Neuronal stem cell (in vitro differentiated cells): ENCODE measurements around the gene CAND1.
A peak's percentile ranks its signal among the peaks of the same experiment; 100 is the strongest.

Experiments
- DNase-seq: peaks from one replicate; pipeline ENCODE4 v3.0.0-alpha.2; 2013; ENCODE audit warnings: low spot score
- H2AFZ ChIP-seq: one replicate; pipeline ENCODE4 v1.6.1; 2013; ENCODE audit warnings: mild to moderate bottlenecking, low read length, inconsistent platforms
- H2AK5ac ChIP-seq: 2 replicates; pipeline ENCODE4 v1.6.1; 2013; ENCODE audit warnings: low read depth, mild to moderate bottlenecking, inconsistent platforms, low read length, moderate library complexity, mixed read lengths
- H2BK120ac ChIP-seq: 2 replicates; pipeline ENCODE4 v1.6.1; 2013; ENCODE audit warnings: low read depth, mild to moderate bottlenecking, inconsistent platforms, low read length, moderate library complexity, mixed read lengths
- H2BK12ac ChIP-seq: one replicate; pipeline ENCODE4 v1.6.1; 2013; ENCODE audit warnings: low read length, inconsistent platforms
- H2BK15ac ChIP-seq: 2 replicates; pipeline ENCODE4 v1.6.1; 2013; ENCODE audit warnings: mild to moderate bottlenecking, low read length, inconsistent platforms, mixed read lengths
- H2BK5ac ChIP-seq: one replicate; pipeline ENCODE4 v1.6.1; 2013; ENCODE audit warnings: inconsistent platforms, mild to moderate bottlenecking, low read length, moderate library complexity
- H3K14ac ChIP-seq: one replicate; pipeline ENCODE4 v1.6.1; 2013; ENCODE audit warnings: low read length, inconsistent platforms
- H3K18ac ChIP-seq: 2 replicates; pipeline ENCODE4 v1.6.1; 2013; ENCODE audit warnings: low read length, inconsistent platforms
- H3K23ac ChIP-seq: 2 replicates; pipeline ENCODE4 v1.6.1; 2013; ENCODE audit warnings: low read depth, mild to moderate bottlenecking, mixed read lengths, low read length, inconsistent platforms; ENCODE audit not compliant: poor library complexity
- H3K27ac ChIP-seq: replicated peaks from 3 replicates; pipeline ENCODE4 v1.5.1; 2013; ENCODE audit warnings: low read length, inconsistent platforms
- H3K27me3 ChIP-seq, 3 experiments: 2 replicates each; pipeline ENCODE4 v1.6.1; 2013; ENCODE audit warnings: low read length in 3 of 3, mild to moderate bottlenecking in 2 of 3, inconsistent platforms in 1 of 3, low read depth in 1 of 3, mixed read lengths in 1 of 3, moderate library complexity in 1 of 3; ENCODE audit not compliant: control insufficient read depth in 3 of 3, insufficient read depth in 3 of 3
- H3K36me3 ChIP-seq, 2 donors: replicated peaks in 1 of 2; 2 replicates each; pipeline ENCODE4 v1.6.1; 2013; ENCODE audit warnings: low read length in 2 of 2; ENCODE audit not compliant: control insufficient read depth in 2 of 2, insufficient read depth in 2 of 2
- H3K4ac ChIP-seq: 2 replicates; pipeline ENCODE4 v1.6.1; 2013; ENCODE audit warnings: inconsistent platforms, mild to moderate bottlenecking, low read length, moderate library complexity
- H3K4me1 ChIP-seq, 2 donors: 1 replicate in 1 of 2; 2 replicates in 1 of 2; pipeline ENCODE4 v1.6.1; 2013; ENCODE audit warnings: low read length in 2 of 2, low read depth in 1 of 2; ENCODE audit not compliant: control insufficient read depth in 2 of 2, insufficient read depth in 1 of 2
- H3K4me2 ChIP-seq: one replicate; pipeline ENCODE4 v1.6.1; 2013; ENCODE audit warnings: mild to moderate bottlenecking, low read length, inconsistent platforms; ENCODE audit not compliant: insufficient read depth, poor library complexity, severe bottlenecking
- H3K4me3 ChIP-seq, 2 donors: 2 replicates each; pipeline ENCODE4 v1.5.1; 2013; ENCODE audit warnings: low read length in 2 of 2, mild to moderate bottlenecking in 2 of 2, inconsistent platforms in 1 of 2, moderate library complexity in 1 of 2
- H3K79me1 ChIP-seq: one replicate; pipeline ENCODE4 v1.6.1; 2013; ENCODE audit warnings: low read depth, mild to moderate bottlenecking, inconsistent platforms, low read length, moderate library complexity
- H3K9ac ChIP-seq: one replicate; pipeline ENCODE4 v1.6.1; 2013; ENCODE audit warnings: mild to moderate bottlenecking, low read depth, low read length, inconsistent platforms; ENCODE audit not compliant: poor library complexity
- H3K9me3 ChIP-seq, 2 donors: replicated peaks in 1 of 2; 2 replicates each; pipeline versions ENCODE3 to v1.6.1; 2013; ENCODE audit warnings: low read length in 2 of 2, mild to moderate bottlenecking in 2 of 2, inconsistent platforms in 1 of 2, low read depth in 1 of 2, mixed read lengths in 1 of 2, moderate library complexity in 1 of 2; ENCODE audit not compliant: control insufficient read depth in 2 of 2, insufficient read depth in 1 of 2
- H4K8ac ChIP-seq: one replicate; pipeline ENCODE4 v1.6.1; 2013; ENCODE audit warnings: low read depth, mild to moderate bottlenecking, inconsistent platforms, low read length, moderate library complexity
- H4K91ac ChIP-seq: one replicate; pipeline ENCODE4 v1.6.1; 2013; ENCODE audit warnings: low read length, low read depth, mild to moderate bottlenecking, inconsistent platforms; ENCODE audit not compliant: poor library complexity
- WGBS, 2 donors: extraction: QIAGEN DNeasy Blood & Tissue Kit; methylation state at CpG; one replicate each; pipeline ENCODE4 v1.1.7; 2013; ENCODE audit warnings: missing lambda C conversion rate in 2 of 2, mixed read lengths in 1 of 2; ENCODE audit not compliant: insufficient read length in 2 of 2, insufficient replicate concordance in 1 of 2; ENCODE audit errors: extremely low coverage in 2 of 2; 5-methylcytosine and 5-hydroxymethylcytosine counted together

The CAND1 gene

DNA sequence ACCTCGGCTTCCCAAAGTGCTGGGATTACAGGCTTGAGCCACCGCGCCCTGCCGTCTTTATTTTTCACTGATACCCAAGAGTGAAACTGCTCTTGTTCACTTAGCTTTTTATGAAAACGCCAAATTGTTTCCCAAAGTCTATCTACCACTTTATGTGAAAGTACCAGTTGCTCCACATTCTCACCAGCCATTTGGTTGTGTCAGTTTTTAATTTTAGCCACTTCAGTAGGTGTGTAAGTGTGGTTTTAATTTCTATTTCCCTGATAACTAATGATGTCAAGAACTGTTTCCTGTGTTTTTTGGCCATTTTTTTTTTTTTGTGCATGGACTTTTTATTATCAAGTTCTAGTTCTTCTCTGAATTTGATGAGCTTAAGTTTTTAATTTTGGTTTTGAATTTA lies 17.1 kb downstream of the CAND1 start:
- H3K79me1 ChIP-seq, result peaks cover 12% of the 10 kb centered on the region
- no peak overlapping the region for H3K9ac ChIP-seq
- H3K9me3 ChIP-seq, result peaks cover 2 to 10% of the 10 kb centered on the region in 2 donors
- no peak overlapping the region for H3K4me2 ChIP-seq
- no CpG with 5 or more reads among the region's 5 CpGs for WGBS, 2 donors
- no peak for DNase-seq
- H3K4me1 ChIP-seq, result no peaks in the 10 kb centered on the region
- no peak overlapping the region for H3K14ac ChIP-seq
- H2AK5ac ChIP-seq, result no peak overlapping the region
- no peak overlapping the region for H2BK15ac ChIP-seq
- no peak overlapping the region for H3K18ac ChIP-seq
- H2BK120ac ChIP-seq, result no peak overlapping the region
- H4K8ac ChIP-seq, result no peak overlapping the region
- no peak overlapping the region for H3K27ac ChIP-seq
- no peaks in the 10 kb centered on the region for H3K27me3 ChIP-seq
- H4K91ac ChIP-seq, result no peak overlapping the region
- no peak overlapping the region for H3K23ac ChIP-seq
- H2AFZ ChIP-seq, result no peak overlapping the region
- no peak overlapping the region for H3K4ac ChIP-seq
- H3K36me3 ChIP-seq, result peaks cover 10 to 96% of the 10 kb centered on the region in 2 donors
- H3K4me3 ChIP-seq, result no peak overlapping the region
- H2BK12ac ChIP-seq, result no peak overlapping the region
- no peak overlapping the region for H2BK5ac ChIP-seq

DNA sequence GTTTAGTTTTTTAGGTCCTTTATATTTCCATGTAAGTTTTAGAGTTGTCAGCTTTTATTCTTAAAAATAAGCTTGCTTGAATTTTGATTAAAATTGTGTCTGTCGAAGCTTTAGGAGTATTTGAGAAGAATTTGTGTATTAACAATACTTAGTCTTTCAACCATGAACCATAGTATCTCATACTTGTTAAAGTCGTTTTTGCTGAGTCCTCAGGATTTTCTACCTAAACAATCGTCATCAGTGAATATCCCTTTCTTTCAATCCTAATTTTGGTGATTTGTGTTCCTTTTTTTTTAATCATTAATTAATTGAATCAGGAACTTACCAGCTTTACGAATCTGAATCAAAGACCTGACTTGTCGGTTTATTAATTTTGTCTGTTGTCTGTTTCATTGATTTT lies 18.2 kb downstream of the CAND1 start:
- Histone ChIP-seq H3K23ac (no peak overlapping the region), H3K18ac (no peak overlapping the region), H3K27me3 (no peaks in the 10 kb centered on the region), H4K8ac (no peak overlapping the region), H3K4me2 (no peak overlapping the region), H3K4ac (no peak overlapping the region), H3K4me3 (no peak overlapping the region), H2BK15ac (no peak overlapping the region), H2AK5ac (no peak overlapping the region), H4K91ac (no peak overlapping the region), H2BK12ac (no peak overlapping the region), H3K14ac (no peak overlapping the region), H2BK5ac (no peak overlapping the region), H3K9me3 (peaks cover 2 to 10% of the 10 kb centered on the region in 2 donors), H3K36me3 (peaks cover 10 to 91% of the 10 kb centered on the region in 2 donors), H2AFZ (no peak overlapping the region), H3K79me1 (peaks cover 12% of the 10 kb centered on the region), H3K27ac (no peak overlapping the region), H3K9ac (no peak overlapping the region), H3K4me1 (no peaks in the 10 kb centered on the region), H2BK120ac (no peak overlapping the region)
- WGBS, 2 donors, result no CpG with 5 or more reads among the region's 5 CpGs
- no peak for DNase-seq

GRCh38 chr12:67288561-67288960 lies 19.4 kb downstream of the CAND1 start:
- Histone ChIP-seq H2BK15ac (no peak overlapping the region), H4K91ac (no peak overlapping the region), H2AFZ (no peak overlapping the region), H2BK5ac (no peak overlapping the region), H4K8ac (no peak overlapping the region), H2BK12ac (no peak overlapping the region), H3K14ac (no peak overlapping the region), H3K4me3 (no peak overlapping the region), H3K9me3 (peaks cover 2 to 10% of the 10 kb centered on the region in 2 donors), H2AK5ac (no peak overlapping the region), H2BK120ac (no peak overlapping the region), H3K18ac (no peak overlapping the region), H3K4ac (no peak overlapping the region), H3K27me3 (no peaks in the 10 kb centered on the region), H3K36me3 (peaks cover 8 to 90% of the 10 kb centered on the region in 2 donors), H3K4me1 (no peaks in the 10 kb centered on the region), H3K4me2 (no peak overlapping the region), H3K23ac (no peak overlapping the region), H3K27ac (no peak overlapping the region), H3K9ac (no peak overlapping the region), H3K79me1 (peaks cover 12% of the 10 kb centered on the region)
- no peak for DNase-seq
- no CpG with 5 or more reads among the region's 2 CpGs for WGBS, 2 donors

DNA sequence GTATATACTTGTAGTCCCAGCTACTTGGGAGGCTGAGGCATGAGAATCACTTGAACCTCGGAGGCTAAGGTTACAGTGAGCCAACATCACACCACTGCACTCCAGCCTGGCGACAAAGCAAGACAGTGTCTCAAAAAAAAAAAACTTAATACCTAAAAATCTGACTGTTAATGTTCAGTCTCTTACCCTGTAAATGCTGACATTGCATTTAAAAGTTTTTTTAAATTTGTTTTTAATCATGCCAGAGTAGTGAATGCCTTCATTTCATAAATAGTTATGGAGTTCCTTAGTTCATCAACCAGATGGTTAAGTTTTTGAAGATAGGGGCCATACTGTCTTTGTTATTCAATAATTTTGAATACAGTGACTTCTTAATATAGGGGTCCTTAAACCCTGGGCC lies 21.2 kb downstream of the CAND1 start:
- Histone ChIP-seq H3K4me1 (no peaks in the 10 kb centered on the region), H3K79me1 (peaks cover 9% of the 10 kb centered on the region), H3K27ac (no peak overlapping the region), H3K23ac (peak overlapping the region; percentile 73), H2BK12ac (no peak overlapping the region), H2AK5ac (no peak overlapping the region), H2BK120ac (no peak overlapping the region), H4K91ac (no peak overlapping the region), H4K8ac (no peak overlapping the region), H3K9me3 (peaks cover 2 to 10% of the 10 kb centered on the region in 2 donors), H3K4me3 (no peak overlapping the region), H3K27me3 (no peaks in the 10 kb centered on the region), H3K9ac (no peak overlapping the region), H3K4me2 (no peak overlapping the region), H3K18ac (no peak overlapping the region), H2AFZ (no peak overlapping the region), H2BK5ac (no peak overlapping the region), H3K36me3 (peaks cover 6 to 90% of the 10 kb centered on the region in 2 donors), H3K4ac (no peak overlapping the region), H2BK15ac (no peak overlapping the region), H3K14ac (no peak overlapping the region)
- DNase-seq, result no peak
- no CpG with 5 or more reads among the region's 2 CpGs for WGBS, 2 donors
